Neural cell (in vitro differentiated cells): ENCODE results near the gene ERRFI1. TPM values are rescaled to one million over a fixed set of nuclear protein-coding genes. Genes with fewer than 3 reads are reported as not detected.

Experiments
- H2AFZ ChIP-seq: fragments of 200-600, 300-800 bp; sonication (generic), shearing (Covaris generic); 2 replicates; pipeline ENCODE4 v1.6.0; 2014; ENCODE audit warnings: low read depth, mild to moderate bottlenecking, antibody characterized with exemption, low read length, moderate library complexity
- H3F3A ChIP-seq: fragments of 200-600 bp; shearing (Covaris generic); 2 replicates; pipeline ENCODE4 v1.6.1; 2016; ENCODE audit warnings: mild to moderate bottlenecking, moderate library complexity, mixed read lengths, antibody characterized with exemption, low read length; ENCODE audit not compliant: insufficient read depth, poor library complexity, severe bottlenecking
- H3K27ac ChIP-seq: fragments of 200-600, 300-800 bp; sonication (generic), shearing (Covaris generic); 2 replicates; pipeline ENCODE4 v1.5.1; 2014; ENCODE audit warnings: mild to moderate bottlenecking, low read length, moderate library complexity
- H3K27me3 ChIP-seq: fragments of 300-800, 200-600 bp; sonication (generic), shearing (Covaris generic); 2 replicates; pipeline ENCODE4 v1.6.0; 2014; ENCODE audit warnings: mild to moderate bottlenecking, low read depth, low read length, moderate library complexity; ENCODE audit not compliant: insufficient read depth
- H3K36me3 ChIP-seq: fragments of 300-800, 200-600 bp; sonication (generic), shearing (Covaris generic); 2 replicates; pipeline ENCODE4 v1.5.1; 2014; ENCODE audit warnings: mild to moderate bottlenecking, antibody characterized with exemption, low read length, moderate library complexity; ENCODE audit not compliant: insufficient read depth
- H3K4me2 ChIP-seq: fragments of 300-800, 200-600 bp; sonication (generic), shearing (Covaris generic); 2 replicates; pipeline ENCODE4 v1.6.0; 2014; ENCODE audit warnings: mild to moderate bottlenecking, low read length
- H3K4me3 ChIP-seq: fragments of 300-800, 200-600 bp; sonication (generic), shearing (Covaris generic); 2 replicates; pipeline ENCODE4 v1.5.1; 2014; ENCODE audit warnings: mild to moderate bottlenecking, low read length, moderate library complexity
- H3K79me2 ChIP-seq: fragments of 200-600 bp; shearing (Covaris generic); replicated peaks from 2 replicates; pipeline ENCODE4 v1.6.0; 2014; ENCODE audit warnings: mild to moderate bottlenecking, low read length, moderate library complexity; ENCODE audit not compliant: insufficient read depth
- H3K9ac ChIP-seq: fragments of 300-800, 200-600 bp; sonication (generic), shearing (Covaris generic); 2 replicates; pipeline ENCODE4 v1.6.1; 2016; ENCODE audit warnings: mild to moderate bottlenecking, low read length, mixed read lengths
- H3K9me2 ChIP-seq: fragments of 200-600 bp; shearing (Covaris generic); 2 replicates; pipeline ENCODE4 v1.6.1; 2016; ENCODE audit warnings: mild to moderate bottlenecking, low read length, mixed read lengths; ENCODE audit not compliant: insufficient read depth
- H3K9me3 ChIP-seq: fragments of 200-600, 300-800 bp; sonication (generic), shearing (Covaris generic); 2 replicates; pipeline ENCODE4 v1.6.1; 2016; ENCODE audit warnings: mild to moderate bottlenecking, mixed run types, low read length, moderate library complexity, mixed read lengths
- H4K20me1 ChIP-seq: fragments of 200-600 bp; shearing (Covaris generic); 2 replicates; pipeline ENCODE4 v1.6.1; 2016; ENCODE audit warnings: mild to moderate bottlenecking, mixed run types; ENCODE audit not compliant: insufficient read depth
- EP300 ChIP-seq: fragments of 450-650 bp; conservative IDR thresholded peaks from 2 replicates; pipeline ENCODE4 v1.6.1; 2014; ENCODE audit warnings: antibody characterized with exemption, mild to moderate bottlenecking, moderate library complexity; ENCODE audit not compliant: poor library complexity, severe bottlenecking
- EZH2 ChIP-seq: fragments of 200-600, 300-800 bp; shearing (Covaris generic), sonication (generic); IDR thresholded peaks from 2 replicates; pipeline ENCODE4 v1.6.1; 2014; ENCODE audit warnings: antibody characterized with exemption, low read length, borderline replicate concordance, mild to moderate bottlenecking; ENCODE audit not compliant: insufficient read depth, poor library complexity, severe bottlenecking
- MXI1 ChIP-seq: fragments of 450-650 bp; conservative IDR thresholded peaks from 2 replicates; pipeline ENCODE4 v1.6.1; 2014; ENCODE audit warnings: antibody characterized with exemption, mild to moderate bottlenecking; ENCODE audit not compliant: poor library complexity, severe bottlenecking
- POLR2AphosphoS5 ChIP-seq: IDR thresholded peaks from 2 replicates; pipeline ENCODE4 v1.6.1; 2012
- RAD21 ChIP-seq: fragments of 450-650 bp; conservative IDR thresholded peaks from 2 replicates; pipeline ENCODE4 v1.6.1; 2014; ENCODE audit warnings: antibody characterized with exemption, mild to moderate bottlenecking, moderate library complexity
- SMC3 ChIP-seq: fragments of 450-650 bp; conservative IDR thresholded peaks from 2 replicates; pipeline ENCODE4 v1.6.1; 2014; ENCODE audit warnings: antibody characterized with exemption, mild to moderate bottlenecking, moderate library complexity; ENCODE audit not compliant: poor library complexity
- TAF1 ChIP-seq: IDR thresholded peaks from 2 replicates; pipeline ENCODE4 v1.6.1; 2012; ENCODE audit warnings: low read depth
- polyA plus RNA-seq: library from polyadenylated mRNA; depleted of rRNA; stranded (reverse); fragments of >200 nt; gene quantifications from 2 replicates; pipeline ENCODE4 v1.2.3, GENCODE V29; 2014
- TF ChIP-seq, protein P1 (sequence below): IDR thresholded peaks from 2 replicates; pipeline ENCODE4 v1.6.1; 2012; ENCODE audit warnings: borderline replicate concordance
- TF ChIP-seq, protein P2 (sequence below): fragments of 450-650 bp; IDR thresholded peaks from 2 replicates; pipeline ENCODE4 v1.5.1; 2014; ENCODE audit warnings: antibody characterized with exemption, mild to moderate bottlenecking, moderate library complexity; ENCODE audit not compliant: poor library complexity, severe bottlenecking

Gene ERRFI1
- polyA plus RNA-seq, 1 donor from 2014 or later, result 72.9 TPM

DNA sequence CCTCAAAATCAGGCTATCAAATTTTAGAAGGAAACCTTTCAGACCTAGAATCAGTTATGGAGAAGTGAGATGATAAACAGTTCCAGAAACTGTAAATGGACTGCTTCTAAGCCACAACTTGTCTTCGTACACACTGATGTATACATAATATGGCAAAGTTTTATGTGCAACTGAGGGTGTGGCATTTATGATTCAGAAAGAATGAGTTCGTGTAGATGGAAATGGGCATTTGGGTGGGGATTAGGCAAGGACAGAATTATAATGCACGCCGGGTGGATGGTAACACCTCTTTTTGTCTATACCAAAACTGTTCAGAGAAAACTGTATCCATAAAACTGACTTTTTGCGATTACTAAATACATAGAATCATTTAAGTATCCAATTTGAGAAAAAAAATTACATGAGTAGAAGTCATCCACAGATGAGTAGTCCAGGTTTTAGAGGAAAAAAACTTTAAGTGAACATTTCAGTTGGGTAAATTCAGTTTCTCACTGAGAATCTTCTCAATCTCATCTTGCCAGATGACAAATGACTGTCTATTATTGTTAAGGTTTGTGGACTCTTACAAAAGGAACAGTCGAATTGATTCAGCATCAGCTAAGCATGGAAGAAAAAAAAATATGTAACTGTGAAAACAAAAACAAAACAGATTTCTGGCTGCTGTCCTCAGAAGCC is 22.5 kb downstream of the ERRFI1 start:
- Histone ChIP-seq H3F3A (no peaks in the 10 kb centered on the region), H4K20me1 (no peaks in the 10 kb centered on the region), H3K79me2 (no peaks in the 10 kb centered on the region), H2AFZ (no peak overlapping the region), H3K9me2 (no peaks in the 10 kb centered on the region), H3K27ac (no peak overlapping the region), H3K9me3 (no peaks in the 10 kb centered on the region), H3K27me3 (no peaks in the 10 kb centered on the region), H3K9ac (no peak overlapping the region), H3K4me2 (no peak overlapping the region), H3K36me3 (no peaks in the 10 kb centered on the region), H3K4me3 (no peak overlapping the region)
- TF ChIP-seq EP300, result no peak
- TF ChIP-seq, protein P1, sequence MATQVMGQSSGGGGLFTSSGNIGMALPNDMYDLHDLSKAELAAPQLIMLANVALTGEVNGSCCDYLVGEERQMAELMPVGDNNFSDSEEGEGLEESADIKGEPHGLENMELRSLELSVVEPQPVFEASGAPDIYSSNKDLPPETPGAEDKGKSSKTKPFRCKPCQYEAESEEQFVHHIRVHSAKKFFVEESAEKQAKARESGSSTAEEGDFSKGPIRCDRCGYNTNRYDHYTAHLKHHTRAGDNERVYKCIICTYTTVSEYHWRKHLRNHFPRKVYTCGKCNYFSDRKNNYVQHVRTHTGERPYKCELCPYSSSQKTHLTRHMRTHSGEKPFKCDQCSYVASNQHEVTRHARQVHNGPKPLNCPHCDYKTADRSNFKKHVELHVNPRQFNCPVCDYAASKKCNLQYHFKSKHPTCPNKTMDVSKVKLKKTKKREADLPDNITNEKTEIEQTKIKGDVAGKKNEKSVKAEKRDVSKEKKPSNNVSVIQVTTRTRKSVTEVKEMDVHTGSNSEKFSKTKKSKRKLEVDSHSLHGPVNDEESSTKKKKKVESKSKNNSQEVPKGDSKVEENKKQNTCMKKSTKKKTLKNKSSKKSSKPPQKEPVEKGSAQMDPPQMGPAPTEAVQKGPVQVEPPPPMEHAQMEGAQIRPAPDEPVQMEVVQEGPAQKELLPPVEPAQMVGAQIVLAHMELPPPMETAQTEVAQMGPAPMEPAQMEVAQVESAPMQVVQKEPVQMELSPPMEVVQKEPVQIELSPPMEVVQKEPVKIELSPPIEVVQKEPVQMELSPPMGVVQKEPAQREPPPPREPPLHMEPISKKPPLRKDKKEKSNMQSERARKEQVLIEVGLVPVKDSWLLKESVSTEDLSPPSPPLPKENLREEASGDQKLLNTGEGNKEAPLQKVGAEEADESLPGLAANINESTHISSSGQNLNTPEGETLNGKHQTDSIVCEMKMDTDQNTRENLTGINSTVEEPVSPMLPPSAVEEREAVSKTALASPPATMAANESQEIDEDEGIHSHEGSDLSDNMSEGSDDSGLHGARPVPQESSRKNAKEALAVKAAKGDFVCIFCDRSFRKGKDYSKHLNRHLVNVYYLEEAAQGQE, result no peak
- no peak for TF ChIP-seq EZH2
- no peak for TF ChIP-seq RAD21
- TF ChIP-seq, protein P2, sequence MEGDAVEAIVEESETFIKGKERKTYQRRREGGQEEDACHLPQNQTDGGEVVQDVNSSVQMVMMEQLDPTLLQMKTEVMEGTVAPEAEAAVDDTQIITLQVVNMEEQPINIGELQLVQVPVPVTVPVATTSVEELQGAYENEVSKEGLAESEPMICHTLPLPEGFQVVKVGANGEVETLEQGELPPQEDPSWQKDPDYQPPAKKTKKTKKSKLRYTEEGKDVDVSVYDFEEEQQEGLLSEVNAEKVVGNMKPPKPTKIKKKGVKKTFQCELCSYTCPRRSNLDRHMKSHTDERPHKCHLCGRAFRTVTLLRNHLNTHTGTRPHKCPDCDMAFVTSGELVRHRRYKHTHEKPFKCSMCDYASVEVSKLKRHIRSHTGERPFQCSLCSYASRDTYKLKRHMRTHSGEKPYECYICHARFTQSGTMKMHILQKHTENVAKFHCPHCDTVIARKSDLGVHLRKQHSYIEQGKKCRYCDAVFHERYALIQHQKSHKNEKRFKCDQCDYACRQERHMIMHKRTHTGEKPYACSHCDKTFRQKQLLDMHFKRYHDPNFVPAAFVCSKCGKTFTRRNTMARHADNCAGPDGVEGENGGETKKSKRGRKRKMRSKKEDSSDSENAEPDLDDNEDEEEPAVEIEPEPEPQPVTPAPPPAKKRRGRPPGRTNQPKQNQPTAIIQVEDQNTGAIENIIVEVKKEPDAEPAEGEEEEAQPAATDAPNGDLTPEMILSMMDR, result no peak
- no peak for TF ChIP-seq MXI1
- no peak for TF ChIP-seq TAF1
- no peak for TF ChIP-seq SMC3
- no peak for TF ChIP-seq POLR2AphosphoS5

DNA sequence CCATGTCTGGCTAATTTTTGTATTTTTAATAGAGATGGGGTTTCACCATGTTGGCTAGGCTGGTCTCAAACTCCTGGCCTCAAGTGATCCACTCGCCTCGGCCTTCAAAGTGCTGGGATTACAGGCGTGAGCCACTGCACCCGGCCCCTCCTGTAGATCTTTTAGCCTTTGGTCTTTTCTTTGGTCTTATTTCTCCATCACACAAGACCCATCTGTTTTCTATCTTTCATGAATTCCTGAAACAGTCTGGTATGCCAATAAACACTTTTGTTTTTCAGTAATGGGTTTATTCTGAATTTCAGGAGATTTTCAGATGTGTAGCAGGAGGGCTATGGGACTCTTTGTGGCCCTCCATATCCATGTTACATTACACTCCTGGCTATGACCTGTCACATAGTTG is 23.2 kb downstream of the ERRFI1 start:
- Histone ChIP-seq H3K27me3 (no peaks in the 10 kb centered on the region), H4K20me1 (no peaks in the 10 kb centered on the region), H3K79me2 (no peaks in the 10 kb centered on the region), H3K9me3 (no peaks in the 10 kb centered on the region), H3F3A (no peaks in the 10 kb centered on the region), H3K27ac (no peak overlapping the region), H3K9ac (no peak overlapping the region), H2AFZ (no peak overlapping the region), H3K36me3 (no peaks in the 10 kb centered on the region), H3K4me3 (no peak overlapping the region), H3K9me2 (no peaks in the 10 kb centered on the region), H3K4me2 (no peak overlapping the region)
- TF ChIP-seq, protein P2, result no peak
- TF ChIP-seq TAF1 (no peak), MXI1 (no peak), POLR2AphosphoS5 (no peak), RAD21 (no peak), EZH2 (no peak), EP300 (no peak), SMC3 (no peak)
- TF ChIP-seq, protein P1, result no peak
